Stimulated activated memory B cell treated with anti-CD40 and anti-IgM and Interleukin-4, amounts not matched to agents 10 μg/mL and 1 μg/mL and 100 μg/mL, for 72 hours (primary cell): Measurements from ENCODE around the gene MEPE.
"Not testable (repeated sequence)": the region's sequence is repeated elsewhere in the genome, so short reads cannot be mapped to it uniquely, and the experiment has no call there.

Experiments
- ATAC-seq: fragments of 150-1000 bp; cut with Tn5 transposase; 2 replicates; pipeline ENCODE4 v1.10.0; 2021
- H3K27ac Mint-ChIP-seq: one replicate; pipeline ENCODE4 v1.8.0; 2022; ENCODE audit warnings: mild to moderate bottlenecking, mixed read lengths
- H3K27me3 Mint-ChIP-seq: one replicate; pipeline ENCODE4 v1.8.0; 2022; ENCODE audit warnings: mixed read lengths
- H3K36me3 Mint-ChIP-seq: one replicate; pipeline ENCODE4 v1.8.0; 2022; ENCODE audit warnings: mixed read lengths
- H3K4me1 Mint-ChIP-seq: one replicate; pipeline ENCODE4 v1.8.0; 2022; ENCODE audit warnings: mixed read lengths
- H3K4me3 Mint-ChIP-seq: one replicate; pipeline ENCODE4 v1.8.0; 2022; ENCODE audit warnings: mild to moderate bottlenecking, moderate library complexity, mixed read lengths
- H3K9me3 Mint-ChIP-seq: one replicate; pipeline ENCODE4 v1.8.0; 2022; ENCODE audit warnings: mixed read lengths

The MEPE gene

GRCh38 chr4:87886083-87886482, 53.3 kb downstream of the MEPE start:
- no peak for ATAC-seq
- Mint-ChIP-seq H3K36me3 (no peaks in the 10 kb centered on the region), H3K27me3 (peaks cover 32% of the 10 kb centered on the region), H3K4me1 (peaks cover 20% of the 10 kb centered on the region), H3K9me3 (peaks cover 3% of the 10 kb centered on the region), H3K4me3 (no peak overlapping the region), H3K27ac (no peak overlapping the region)

- not testable (repeated sequence) for H3K9me3 Mint-ChIP-seq, H3K4me3 Mint-ChIP-seq, ATAC-seq, H3K27ac Mint-ChIP-seq, H3K36me3 Mint-ChIP-seq, H3K27me3 Mint-ChIP-seq
- peaks cover 15% of the 10 kb centered on the region for H3K4me1 Mint-ChIP-seq
Observed at GRCh38 chr4:87890753-87891152, 58.0 kb downstream of the MEPE start.

GRCh38 chr4:87895964-87896621, 63.3 kb downstream of the MEPE start:
- peaks cover 10% of the 10 kb centered on the region for H3K27me3 Mint-ChIP-seq
- H3K9me3 Mint-ChIP-seq, result peaks cover 6% of the 10 kb centered on the region
- no peak overlapping the region for H3K27ac Mint-ChIP-seq
- ATAC-seq, result no peak
- no peak overlapping the region for H3K4me3 Mint-ChIP-seq
- no peaks in the 10 kb centered on the region for H3K36me3 Mint-ChIP-seq
- peaks cover 10% of the 10 kb centered on the region for H3K4me1 Mint-ChIP-seq
